ENCODE data around the gene MS4A18.

The MS4A18 gene

DNA sequence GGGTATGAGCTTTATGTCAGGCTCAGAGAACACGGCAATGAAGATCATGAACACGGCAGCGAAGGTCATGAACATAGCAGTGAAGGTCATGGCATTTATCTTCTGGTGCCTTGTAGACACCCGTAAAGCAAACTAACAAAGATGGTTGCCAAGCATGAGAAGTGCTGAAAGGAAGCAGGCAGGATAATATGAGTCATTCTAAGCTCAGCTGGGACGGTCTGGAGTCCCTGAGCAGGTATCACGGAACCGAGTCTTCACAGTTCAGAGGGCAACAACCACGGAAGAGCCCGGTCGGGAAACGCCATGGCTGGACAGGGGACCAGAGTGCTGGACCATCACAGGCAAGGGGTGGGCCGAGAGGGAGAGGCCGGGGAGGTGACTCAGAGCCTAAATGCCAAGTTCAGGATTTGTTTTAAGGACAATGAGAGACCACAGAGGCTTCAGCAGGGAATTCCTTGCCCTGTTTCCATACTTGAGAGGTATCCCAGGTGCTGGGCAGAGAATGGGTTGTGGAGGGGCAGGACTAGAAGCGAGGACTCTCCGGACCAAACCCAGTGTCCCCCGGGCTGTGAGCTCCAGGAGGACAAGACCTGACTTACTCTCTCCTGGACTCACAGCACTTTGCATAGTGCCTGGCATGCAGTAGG, 47.5 kb downstream of the MS4A18 start:
- TF ChIP-seq, protein P1, sequence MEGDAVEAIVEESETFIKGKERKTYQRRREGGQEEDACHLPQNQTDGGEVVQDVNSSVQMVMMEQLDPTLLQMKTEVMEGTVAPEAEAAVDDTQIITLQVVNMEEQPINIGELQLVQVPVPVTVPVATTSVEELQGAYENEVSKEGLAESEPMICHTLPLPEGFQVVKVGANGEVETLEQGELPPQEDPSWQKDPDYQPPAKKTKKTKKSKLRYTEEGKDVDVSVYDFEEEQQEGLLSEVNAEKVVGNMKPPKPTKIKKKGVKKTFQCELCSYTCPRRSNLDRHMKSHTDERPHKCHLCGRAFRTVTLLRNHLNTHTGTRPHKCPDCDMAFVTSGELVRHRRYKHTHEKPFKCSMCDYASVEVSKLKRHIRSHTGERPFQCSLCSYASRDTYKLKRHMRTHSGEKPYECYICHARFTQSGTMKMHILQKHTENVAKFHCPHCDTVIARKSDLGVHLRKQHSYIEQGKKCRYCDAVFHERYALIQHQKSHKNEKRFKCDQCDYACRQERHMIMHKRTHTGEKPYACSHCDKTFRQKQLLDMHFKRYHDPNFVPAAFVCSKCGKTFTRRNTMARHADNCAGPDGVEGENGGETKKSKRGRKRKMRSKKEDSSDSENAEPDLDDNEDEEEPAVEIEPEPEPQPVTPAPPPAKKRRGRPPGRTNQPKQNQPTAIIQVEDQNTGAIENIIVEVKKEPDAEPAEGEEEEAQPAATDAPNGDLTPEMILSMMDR (IDR thresholded peaks at IDR 0.05; ENCODE audit: control insufficient read depth, extremely low read depth, insufficient read depth), result no peak
- no peak for DNase-seq (ENCODE audit: low read depth)
- H3K4me3 ChIP-seq (ENCODE audit: low read depth, low read length), result no peak overlapping the region

DNA sequence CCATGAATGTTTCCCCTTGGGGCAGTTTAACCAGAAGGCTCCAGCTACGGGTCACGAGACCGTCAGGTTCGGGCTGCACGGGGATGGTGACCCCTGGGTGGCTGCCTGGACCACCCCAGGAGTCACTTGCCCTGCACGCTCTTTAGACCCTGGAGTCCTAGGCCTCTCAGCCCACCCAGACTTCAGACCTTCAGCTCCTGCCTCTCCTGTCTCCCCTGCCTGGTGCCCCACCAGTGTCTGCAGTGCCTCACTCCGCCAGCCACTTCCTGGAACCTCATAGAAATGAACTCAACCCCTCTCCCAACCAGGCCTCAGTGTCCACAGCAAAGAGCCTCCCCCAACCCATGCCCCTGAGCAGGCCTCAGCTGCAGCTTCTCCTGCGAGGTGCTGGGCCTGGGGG, 48.1 kb downstream of the MS4A18 start:
- TF ChIP-seq, protein P1 (IDR thresholded peaks at IDR 0.05; ENCODE audit: control insufficient read depth, extremely low read depth, insufficient read depth), result no peak
- no peak overlapping the region for H3K4me3 ChIP-seq (ENCODE audit: low read depth, low read length)
- DNase-seq (ENCODE audit: low read depth), result no peak

DNA sequence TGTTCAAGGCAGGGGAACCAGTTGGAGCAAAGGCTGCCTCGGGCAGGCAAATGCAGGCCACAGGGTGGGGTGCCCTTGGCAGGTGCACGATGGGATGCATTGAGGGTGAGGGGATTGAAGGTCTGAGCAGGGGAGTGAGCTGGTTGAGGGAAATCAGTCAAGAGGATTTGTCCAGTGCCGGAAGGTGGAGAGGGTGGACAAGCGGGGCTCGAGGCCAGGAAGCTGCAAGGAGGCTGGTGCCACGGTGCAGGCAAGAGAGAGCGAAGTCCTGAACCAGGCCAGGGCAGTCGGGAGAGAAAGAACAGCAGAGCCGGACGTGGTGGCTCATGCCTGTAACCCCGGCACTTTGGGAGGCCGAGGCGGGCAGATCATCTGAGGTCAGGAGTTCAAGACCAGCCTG, 50.2 kb downstream of the MS4A18 start:
- no peak for DNase-seq (ENCODE audit: low read depth)
- H3K4me3 ChIP-seq (ENCODE audit: low read depth, low read length), result no peak overlapping the region
- TF ChIP-seq, protein P1 (IDR thresholded peaks at IDR 0.05; ENCODE audit: control insufficient read depth, extremely low read depth, insufficient read depth), result no peak

DNA sequence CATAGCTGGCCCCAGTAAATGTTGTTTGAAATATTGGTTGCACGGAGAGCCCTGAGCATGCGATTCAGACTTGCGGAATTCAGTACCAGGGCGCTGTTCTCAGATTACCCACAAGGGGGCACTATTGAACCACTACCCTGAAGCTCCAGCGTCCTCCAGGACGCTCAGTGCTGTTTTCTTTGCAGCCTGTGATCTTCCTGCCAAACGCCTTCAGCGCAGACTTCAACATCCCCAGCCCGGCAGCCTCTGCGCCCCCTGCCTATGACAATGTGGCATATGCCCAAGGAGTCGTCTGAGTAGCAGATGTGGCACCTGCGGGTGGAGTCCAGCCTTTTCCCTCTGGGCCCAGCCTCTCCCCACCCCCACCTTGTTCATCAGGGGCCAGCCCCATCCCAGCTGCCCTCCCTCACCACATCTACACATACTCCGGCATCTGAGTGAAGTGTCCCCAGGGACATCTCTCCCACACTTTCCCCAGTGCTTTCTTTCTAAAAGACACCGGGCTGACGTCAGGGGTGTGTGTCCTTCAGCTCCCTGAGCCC, 51.0 kb downstream of the MS4A18 start:
- TF ChIP-seq, protein P1 (IDR thresholded peaks at IDR 0.05; ENCODE audit: control insufficient read depth, extremely low read depth, insufficient read depth), result peak; percentile 79
- DNase-seq (ENCODE audit: low read depth), result peak; percentile 81
- no peak overlapping the region for H3K4me3 ChIP-seq (ENCODE audit: low read depth, low read length)

DNA sequence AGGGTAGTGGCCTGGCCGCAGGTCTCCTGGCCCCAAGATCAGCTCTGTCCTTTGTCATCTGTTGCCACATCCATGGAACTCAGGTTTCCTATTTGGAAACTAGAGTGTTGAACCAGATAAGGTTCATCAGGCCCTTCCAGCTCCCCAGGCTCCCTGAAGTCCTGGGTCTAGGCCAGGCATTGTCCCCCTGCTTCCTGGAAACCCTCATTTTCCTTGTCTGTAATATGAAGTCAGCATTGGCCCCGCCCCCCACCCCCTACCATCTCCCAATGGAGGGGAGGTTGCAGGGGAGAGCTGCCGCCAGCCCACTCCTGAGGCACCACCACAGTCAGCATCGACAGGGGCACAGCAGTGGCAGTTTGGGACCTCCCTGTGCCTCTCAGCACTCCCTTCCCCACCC, 51.6 kb downstream of the MS4A18 start:
- no peak overlapping the region for H3K4me3 ChIP-seq (ENCODE audit: low read depth, low read length)
- TF ChIP-seq, protein P1 (IDR thresholded peaks at IDR 0.05; ENCODE audit: control insufficient read depth, extremely low read depth, insufficient read depth), result no peak
- DNase-seq (ENCODE audit: low read depth), result no peak

DNA sequence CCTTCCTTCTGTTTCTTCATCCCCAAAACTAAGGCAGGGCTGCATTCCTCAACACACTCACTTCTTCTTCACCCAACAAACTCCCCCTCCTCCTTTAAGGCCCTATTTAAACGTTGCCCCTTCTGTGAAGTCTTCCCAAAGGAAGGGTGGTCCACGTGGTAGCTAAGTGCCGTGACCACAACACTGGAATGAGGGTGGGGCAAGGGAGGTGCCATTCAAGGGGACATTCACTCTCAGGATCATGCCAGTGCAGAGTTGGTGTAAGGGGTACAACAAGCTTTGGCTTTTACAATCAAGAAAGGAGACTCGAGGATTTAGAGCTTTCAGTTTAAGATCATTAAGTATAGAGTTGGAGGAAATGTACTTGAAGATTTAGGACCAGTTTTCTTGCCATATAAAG, 52.6 kb downstream of the MS4A18 start:
- no peak for DNase-seq (ENCODE audit: low read depth)
- no peak overlapping the region for H3K4me3 ChIP-seq (ENCODE audit: low read depth, low read length)
- TF ChIP-seq, protein P1 (IDR thresholded peaks at IDR 0.05; ENCODE audit: control insufficient read depth, extremely low read depth, insufficient read depth), result no peak

DNA sequence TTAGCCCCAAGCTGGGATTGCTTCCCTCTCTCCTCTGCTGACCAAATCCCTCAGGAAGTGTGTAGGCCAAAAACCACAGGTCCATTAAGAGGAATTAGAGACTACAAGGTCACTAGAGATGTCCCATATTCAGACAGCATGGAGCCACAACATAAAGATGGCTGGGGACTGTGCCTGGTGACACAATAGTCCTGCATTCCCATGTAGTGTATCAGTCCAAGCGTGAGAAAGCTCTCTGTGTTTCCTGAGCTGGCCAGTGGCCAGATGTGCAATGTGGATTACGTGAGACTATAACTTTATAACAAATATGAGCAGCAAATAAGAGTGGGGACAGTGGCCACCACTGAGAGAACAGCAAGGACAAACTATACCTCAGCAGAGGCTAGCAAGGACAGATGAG, 53.1 kb downstream of the MS4A18 start:
- TF ChIP-seq, protein P1 (IDR thresholded peaks at IDR 0.05; ENCODE audit: control insufficient read depth, extremely low read depth, insufficient read depth), result no peak
- H3K4me3 ChIP-seq (ENCODE audit: low read depth, low read length), result no peak overlapping the region
- peak; percentile 58 for DNase-seq (ENCODE audit: low read depth)
